CD14-positive monocyte (primary cell): ENCODE data around the gene CATSPERB. TPM values are rescaled to one million over a fixed set of nuclear protein-coding genes. Genes with fewer than 3 reads are reported as not detected.

Experiments
- DNase-seq, 3 donors: peaks; one replicate each; pipeline ENCODE4 v3.0.0-alpha.2; 2011 to 2022
- H2AFZ ChIP-seq: 2 replicates; pipeline ENCODE4 v1.6.0; 2012; ENCODE audit warnings: mild to moderate bottlenecking, low read depth, low read length, inconsistent platforms; ENCODE audit not compliant: insufficient read depth, poor library complexity, severe bottlenecking
- H3K27ac ChIP-seq, 2 donors: 1 replicate in 1 of 2; 2 replicates in 1 of 2; pipeline ENCODE4 v1.5.1; 2012 to 2013; ENCODE audit warnings: low read length in 2 of 2, control low read depth in 1 of 2, inconsistent platforms in 1 of 2, low read depth in 1 of 2, mild to moderate bottlenecking in 1 of 2
- H3K27me3 ChIP-seq, 2 donors: one replicate each; pipeline versions ENCODE4 v1.6.0 to v1.6.1; 2011 to 2013; ENCODE audit warnings: low read length in 2 of 2; ENCODE audit not compliant: control insufficient read depth in 2 of 2, insufficient read depth in 2 of 2
- H3K36me3 ChIP-seq, 2 donors: replicated peaks in 1 of 2; 1 replicate in 1 of 2; 2 replicates in 1 of 2; pipeline versions ENCODE4 v1.5.1 to v1.6.1; 2012 to 2013; ENCODE audit warnings: low read length in 2 of 2, control low read depth in 1 of 2, inconsistent platforms in 1 of 2, mild to moderate bottlenecking in 1 of 2; ENCODE audit not compliant: insufficient read depth in 2 of 2, control insufficient read depth in 1 of 2
- H3K4me1 ChIP-seq, 2 donors: 1 replicate in 1 of 2; 2 replicates in 1 of 2; pipeline versions ENCODE4 v1.5.1 to v1.6.1; 2012 to 2013; ENCODE audit warnings: low read length in 2 of 2, control low read depth in 1 of 2, inconsistent platforms in 1 of 2, mild to moderate bottlenecking in 1 of 2, moderate library complexity in 1 of 2; ENCODE audit not compliant: insufficient read depth in 2 of 2, control insufficient read depth in 1 of 2
- H3K4me2 ChIP-seq: replicated peaks from 2 replicates; pipeline ENCODE3; 2012; ENCODE audit warnings: low read length, moderate library complexity, mild to moderate bottlenecking; ENCODE audit not compliant: poor library complexity, severe bottlenecking; ENCODE audit errors: extremely low read depth
- H3K4me3 ChIP-seq, 3 experiments: fragments of 200-600 bp in 1 of 3; sonication (generic) in 1 of 3; replicated peaks in 1 of 3; 1 replicate in 2 of 3; 2 replicates in 1 of 3; pipeline ENCODE4 v1.5.1; 2011 to 2013; ENCODE audit warnings: low read length in 3 of 3, mild to moderate bottlenecking in 3 of 3, control low read depth in 2 of 3, low read depth in 2 of 3, inconsistent platforms in 1 of 3, moderate library complexity in 1 of 3
- H3K79me2 ChIP-seq: 2 replicates; pipeline ENCODE4 v1.6.0; 2012; ENCODE audit warnings: mild to moderate bottlenecking, control low read depth, inconsistent platforms, low read length, moderate library complexity; ENCODE audit not compliant: insufficient read depth
- H3K9ac ChIP-seq: 2 replicates; pipeline ENCODE4 v1.6.0; 2017; ENCODE audit warnings: low read length, mild to moderate bottlenecking; ENCODE audit not compliant: insufficient read depth, poor library complexity, severe bottlenecking
- H3K9me3 ChIP-seq, 2 donors: replicated peaks in 1 of 2; 1 replicate in 1 of 2; 2 replicates in 1 of 2; pipeline versions ENCODE4 v1.5.1 to v1.6.1; 2012 to 2013; ENCODE audit warnings: low read length in 2 of 2, control low read depth in 1 of 2; ENCODE audit not compliant: control insufficient read depth in 1 of 2, insufficient read depth in 1 of 2
- H4K20me1 ChIP-seq: 2 replicates; pipeline ENCODE4 v1.6.0; 2012; ENCODE audit warnings: mild to moderate bottlenecking, low read length, control low read depth, moderate library complexity; ENCODE audit not compliant: insufficient read depth
- H3K27ac Mint-ChIP-seq, 7 donors: one replicate each; pipeline ENCODE4 v1.8.0; 2020; ENCODE audit warnings: mild to moderate bottlenecking in 7 of 7, mixed read lengths in 7 of 7, moderate library complexity in 6 of 7, inconsistent platforms in 2 of 7
- H3K27me3 Mint-ChIP-seq, 3 donors: one replicate each; pipeline ENCODE4 v1.8.0; 2021 to 2022; ENCODE audit warnings: low read depth in 3 of 3, mild to moderate bottlenecking in 3 of 3, mixed read lengths in 3 of 3, moderate library complexity in 3 of 3, inconsistent platforms in 1 of 3
- H3K36me3 Mint-ChIP-seq, 2 donors: one replicate each; pipeline ENCODE4 v1.8.0; 2020; ENCODE audit warnings: mixed read lengths in 2 of 2, inconsistent platforms in 1 of 2, mild to moderate bottlenecking in 1 of 2
- H3K4me1 Mint-ChIP-seq: one replicate; pipeline ENCODE4 v1.8.0; 2020; ENCODE audit warnings: mild to moderate bottlenecking, mixed read lengths
- H3K4me3 Mint-ChIP-seq, 2 donors: one replicate each; pipeline ENCODE4 v1.8.0; 2020; ENCODE audit warnings: mild to moderate bottlenecking in 2 of 2, mixed read lengths in 2 of 2, moderate library complexity in 1 of 2
- H3K9me3 Mint-ChIP-seq, 7 donors: one replicate each; pipeline ENCODE4 v1.8.0; 2020 to 2022; ENCODE audit warnings: mixed read lengths in 7 of 7, mild to moderate bottlenecking in 6 of 7, moderate library complexity in 6 of 7, inconsistent platforms in 2 of 7
- WGBS: methylation state at CpG from one replicate; pipeline ENCODE4 v1.1.5; 2013; ENCODE audit warnings: missing lambda C conversion rate; ENCODE audit not compliant: insufficient coverage; 5-methylcytosine and 5-hydroxymethylcytosine counted together
- intact Hi-C, 2 donors: fragments of 100-400 bp; cut with micrococcal nuclease; formaldehyde crosslinking; loops; one replicate each; pipeline versions ENCODE4 v1.15.0 to v1.15.1; 2023
- polyA plus RNA-seq, 3 donors: library from polyadenylated mRNA; depleted of rRNA in 1 of 3; unstranded in 2 of 3; stranded (reverse) in 1 of 3; fragments of 300-500 nt in 2 of 3; fragments of >200 nt in 1 of 3; fragmentation: Illumina TruSeq in 2 of 3; gene quantifications; 1 replicate in 2 of 3; 2 replicates in 1 of 3; pipeline ENCODE4 v1.2.3, GENCODE V29; 2012 to 2021
- TF ChIP-seq, protein P1 (sequence below): fragments of 200-600 bp; IDR thresholded peaks from one replicate; pipeline ENCODE4 v1.8.0; 2022; ENCODE audit warnings: antibody characterized with exemption, mild to moderate bottlenecking

CATSPERB gene
- polyA plus RNA-seq, 3 donors, result not detected

GRCh38 chr14:91647856-91648255, 84.0 kb downstream of the CATSPERB start:
- H3K4me1 Mint-ChIP-seq, result peaks cover 2% of the 10 kb centered on the region
- H3K27me3 Mint-ChIP-seq, result peaks cover 0 to 2% (median 0%) of the 10 kb centered on the region in 3 donors
- no peaks in the 10 kb centered on the region for H3K36me3 ChIP-seq
- intact Hi-C loops, result no loop called here
- no peaks in the 10 kb centered on the region for H3K79me2 ChIP-seq
- 40% methylated on average over 1 of the region's 1 CpG for WGBS
- no peak overlapping the region for H3K4me2 ChIP-seq
- TF ChIP-seq, protein P1, sequence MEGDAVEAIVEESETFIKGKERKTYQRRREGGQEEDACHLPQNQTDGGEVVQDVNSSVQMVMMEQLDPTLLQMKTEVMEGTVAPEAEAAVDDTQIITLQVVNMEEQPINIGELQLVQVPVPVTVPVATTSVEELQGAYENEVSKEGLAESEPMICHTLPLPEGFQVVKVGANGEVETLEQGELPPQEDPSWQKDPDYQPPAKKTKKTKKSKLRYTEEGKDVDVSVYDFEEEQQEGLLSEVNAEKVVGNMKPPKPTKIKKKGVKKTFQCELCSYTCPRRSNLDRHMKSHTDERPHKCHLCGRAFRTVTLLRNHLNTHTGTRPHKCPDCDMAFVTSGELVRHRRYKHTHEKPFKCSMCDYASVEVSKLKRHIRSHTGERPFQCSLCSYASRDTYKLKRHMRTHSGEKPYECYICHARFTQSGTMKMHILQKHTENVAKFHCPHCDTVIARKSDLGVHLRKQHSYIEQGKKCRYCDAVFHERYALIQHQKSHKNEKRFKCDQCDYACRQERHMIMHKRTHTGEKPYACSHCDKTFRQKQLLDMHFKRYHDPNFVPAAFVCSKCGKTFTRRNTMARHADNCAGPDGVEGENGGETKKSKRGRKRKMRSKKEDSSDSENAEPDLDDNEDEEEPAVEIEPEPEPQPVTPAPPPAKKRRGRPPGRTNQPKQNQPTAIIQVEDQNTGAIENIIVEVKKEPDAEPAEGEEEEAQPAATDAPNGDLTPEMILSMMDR, result no peak
- H3K4me3 ChIP-seq, result no peak overlapping the region
- H3K4me1 ChIP-seq, result no peaks in the 10 kb centered on the region
- no peak overlapping the region for H3K4me3 Mint-ChIP-seq
- H3K36me3 Mint-ChIP-seq, result no peaks in the 10 kb centered on the region
- H3K9me3 Mint-ChIP-seq, result peaks cover 0 to 2% (median 0%) of the 10 kb centered on the region in 7 donors
- peak in 1 of 3 donors; percentile 7 for DNase-seq
- H3K9ac ChIP-seq, result no peak overlapping the region
- H3K27ac Mint-ChIP-seq, result no peak overlapping the region
- H4K20me1 ChIP-seq, result no peaks in the 10 kb centered on the region
- H3K27me3 ChIP-seq, result no peaks in the 10 kb centered on the region
- no peak overlapping the region for H2AFZ ChIP-seq
- H3K27ac ChIP-seq, result no peak overlapping the region
- no peaks in the 10 kb centered on the region for H3K9me3 ChIP-seq

DNA sequence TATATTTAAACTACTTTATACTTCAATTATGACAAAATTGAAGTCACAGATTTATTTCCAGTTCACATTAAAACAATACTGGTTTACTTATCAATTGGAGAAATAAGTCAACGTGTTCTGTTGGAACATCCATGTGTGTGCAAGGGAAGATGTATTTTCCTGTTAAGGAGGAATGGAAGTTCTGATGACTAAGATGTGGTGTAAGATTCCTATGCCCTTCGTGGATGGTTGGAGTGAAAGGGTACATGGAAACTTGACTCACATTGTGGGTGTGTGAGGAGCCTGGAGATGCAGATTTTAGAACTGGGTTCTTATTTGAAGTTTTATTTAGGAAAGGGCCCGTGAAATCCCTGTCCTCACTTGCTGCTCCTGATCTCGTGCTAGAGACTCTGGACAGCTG, 95.3 kb downstream of the CATSPERB start:
- 78% methylated on average over 3 of the region's 4 CpGs for WGBS

More for the DNA sequence above, 95.3 kb downstream of the CATSPERB start:
- H4K20me1 ChIP-seq, result no peaks in the 10 kb centered on the region
- Mint-ChIP-seq H3K27ac (no peak overlapping the region), H3K36me3 (no peaks in the 10 kb centered on the region), H3K27me3 (peaks cover 0 to 2% (median under 1%) of the 10 kb centered on the region in 3 donors), H3K9me3 (no peaks in the 10 kb centered on the region), H3K4me1 (no peaks in the 10 kb centered on the region), H3K4me3 (no peak overlapping the region)
- H3K4me1 ChIP-seq, result no peaks in the 10 kb centered on the region
- intact Hi-C loops, result no loop called here
- no peak overlapping the region for H2AFZ ChIP-seq
- H3K9ac ChIP-seq, result no peak overlapping the region
- H3K27me3 ChIP-seq, result no peaks in the 10 kb centered on the region
- H3K79me2 ChIP-seq, result no peaks in the 10 kb centered on the region
- H3K4me3 ChIP-seq, result no peak overlapping the region
- no peak for DNase-seq
- H3K9me3 ChIP-seq, result no peaks in the 10 kb centered on the region
- H3K36me3 ChIP-seq, result no peaks in the 10 kb centered on the region
- TF ChIP-seq, protein P1, result no peak
- no peak overlapping the region for H3K27ac ChIP-seq
- no peak overlapping the region for H3K4me2 ChIP-seq
